ENCODE results near the gene SLC39A11.

DNA sequence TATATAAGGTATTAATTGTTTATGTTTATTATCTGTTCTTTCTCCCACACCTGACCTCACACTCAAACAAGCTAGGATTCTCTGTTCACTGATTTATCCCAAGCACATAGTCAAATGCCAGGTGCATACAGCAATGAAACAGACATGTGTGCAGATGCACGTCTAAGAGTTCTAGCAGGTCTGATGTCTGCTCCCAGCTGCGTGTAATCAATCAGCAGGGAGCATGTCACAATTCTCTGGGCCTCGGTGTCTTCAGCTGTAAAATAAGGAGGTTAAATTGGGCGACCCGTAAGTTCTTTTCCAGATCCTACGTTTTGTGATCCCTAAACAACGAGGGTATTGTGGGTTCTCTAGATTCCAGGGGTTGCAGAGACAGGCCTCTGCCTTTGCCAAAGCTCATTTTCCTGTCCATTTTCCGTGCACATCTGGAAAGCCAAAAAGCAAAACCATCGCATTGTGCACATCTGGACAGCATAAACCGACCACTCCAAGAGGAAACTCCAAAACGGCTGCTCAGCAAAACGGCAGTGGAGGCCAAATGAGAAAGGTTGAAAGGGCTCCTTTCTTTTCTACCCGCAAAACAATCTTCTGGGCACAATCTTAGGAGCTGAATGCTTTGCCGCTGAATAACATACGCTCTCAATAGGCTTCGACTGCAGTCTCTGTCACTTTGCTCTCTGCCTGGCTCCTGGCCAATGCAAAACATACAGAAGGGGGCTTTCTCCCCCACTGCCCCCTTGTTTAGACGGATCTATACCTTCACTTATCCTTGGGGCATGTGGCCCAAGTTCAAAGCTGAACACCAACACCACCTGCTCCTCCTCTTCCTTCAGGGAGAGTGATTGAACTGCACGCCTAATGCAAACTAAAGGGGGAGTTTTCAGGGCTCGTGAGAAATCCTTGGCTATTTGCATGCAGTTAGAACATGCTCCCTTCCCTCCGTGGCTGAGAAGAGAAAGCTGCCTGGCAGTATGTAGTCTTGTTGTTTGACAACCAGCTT is 426.3 kb downstream of the SLC39A11 start:
- TF ChIP-seq POLR2AphosphoS5 (IDR thresholded peaks at IDR 0.05; ENCODE audit: low read depth) (no peak), GABPA (IDR thresholded peaks at IDR 0.05; ENCODE audit: low read depth) (no peak)
- TF ChIP-seq, protein P1, sequence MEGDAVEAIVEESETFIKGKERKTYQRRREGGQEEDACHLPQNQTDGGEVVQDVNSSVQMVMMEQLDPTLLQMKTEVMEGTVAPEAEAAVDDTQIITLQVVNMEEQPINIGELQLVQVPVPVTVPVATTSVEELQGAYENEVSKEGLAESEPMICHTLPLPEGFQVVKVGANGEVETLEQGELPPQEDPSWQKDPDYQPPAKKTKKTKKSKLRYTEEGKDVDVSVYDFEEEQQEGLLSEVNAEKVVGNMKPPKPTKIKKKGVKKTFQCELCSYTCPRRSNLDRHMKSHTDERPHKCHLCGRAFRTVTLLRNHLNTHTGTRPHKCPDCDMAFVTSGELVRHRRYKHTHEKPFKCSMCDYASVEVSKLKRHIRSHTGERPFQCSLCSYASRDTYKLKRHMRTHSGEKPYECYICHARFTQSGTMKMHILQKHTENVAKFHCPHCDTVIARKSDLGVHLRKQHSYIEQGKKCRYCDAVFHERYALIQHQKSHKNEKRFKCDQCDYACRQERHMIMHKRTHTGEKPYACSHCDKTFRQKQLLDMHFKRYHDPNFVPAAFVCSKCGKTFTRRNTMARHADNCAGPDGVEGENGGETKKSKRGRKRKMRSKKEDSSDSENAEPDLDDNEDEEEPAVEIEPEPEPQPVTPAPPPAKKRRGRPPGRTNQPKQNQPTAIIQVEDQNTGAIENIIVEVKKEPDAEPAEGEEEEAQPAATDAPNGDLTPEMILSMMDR (IDR thresholded peaks at IDR 0.05; ENCODE audit: insufficient read depth, low read length) = no peak
- TF ChIP-seq, protein P2, sequence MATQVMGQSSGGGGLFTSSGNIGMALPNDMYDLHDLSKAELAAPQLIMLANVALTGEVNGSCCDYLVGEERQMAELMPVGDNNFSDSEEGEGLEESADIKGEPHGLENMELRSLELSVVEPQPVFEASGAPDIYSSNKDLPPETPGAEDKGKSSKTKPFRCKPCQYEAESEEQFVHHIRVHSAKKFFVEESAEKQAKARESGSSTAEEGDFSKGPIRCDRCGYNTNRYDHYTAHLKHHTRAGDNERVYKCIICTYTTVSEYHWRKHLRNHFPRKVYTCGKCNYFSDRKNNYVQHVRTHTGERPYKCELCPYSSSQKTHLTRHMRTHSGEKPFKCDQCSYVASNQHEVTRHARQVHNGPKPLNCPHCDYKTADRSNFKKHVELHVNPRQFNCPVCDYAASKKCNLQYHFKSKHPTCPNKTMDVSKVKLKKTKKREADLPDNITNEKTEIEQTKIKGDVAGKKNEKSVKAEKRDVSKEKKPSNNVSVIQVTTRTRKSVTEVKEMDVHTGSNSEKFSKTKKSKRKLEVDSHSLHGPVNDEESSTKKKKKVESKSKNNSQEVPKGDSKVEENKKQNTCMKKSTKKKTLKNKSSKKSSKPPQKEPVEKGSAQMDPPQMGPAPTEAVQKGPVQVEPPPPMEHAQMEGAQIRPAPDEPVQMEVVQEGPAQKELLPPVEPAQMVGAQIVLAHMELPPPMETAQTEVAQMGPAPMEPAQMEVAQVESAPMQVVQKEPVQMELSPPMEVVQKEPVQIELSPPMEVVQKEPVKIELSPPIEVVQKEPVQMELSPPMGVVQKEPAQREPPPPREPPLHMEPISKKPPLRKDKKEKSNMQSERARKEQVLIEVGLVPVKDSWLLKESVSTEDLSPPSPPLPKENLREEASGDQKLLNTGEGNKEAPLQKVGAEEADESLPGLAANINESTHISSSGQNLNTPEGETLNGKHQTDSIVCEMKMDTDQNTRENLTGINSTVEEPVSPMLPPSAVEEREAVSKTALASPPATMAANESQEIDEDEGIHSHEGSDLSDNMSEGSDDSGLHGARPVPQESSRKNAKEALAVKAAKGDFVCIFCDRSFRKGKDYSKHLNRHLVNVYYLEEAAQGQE (IDR thresholded peaks at IDR 0.05; ENCODE audit: insufficient replicate concordance, low read depth) = no peak

Data from HL-60 (cell line).